K562 (cell line): ENCODE data around the gene RIOK3. TPM values are rescaled to one million over a fixed set of nuclear protein-coding genes. Genes with fewer than 3 reads are reported as not detected.

Source experiments
- ATAC-seq: fragments of 200-7000 bp; cut with Tn5 transposase; 3 replicates; pipeline ENCODE4 v1.9.1; 2020; ENCODE audit warnings: moderate library complexity
- BruUV-seq: library from RNA; stranded (reverse); fragments of 400-500 nt; replicated peaks from 2 replicates; lab custom pipeline; 2021; lab: Mats Ljungman, UMichigan
- CTCF ChIA-PET: fragments of 300-600 bp; formaldehyde crosslinking; extraction: SDS; loops from one replicate; lab custom pipeline; 2021; ENCODE audit warnings: low intra/inter-chr PET ratio; lab: Yijun Ruan, JAX
- POLR2A ChIA-PET: fragments of 300-600, 350-650 bp; sonication (Branson Sonifier 250); formaldehyde crosslinking; extraction: SDS; loops from one replicate; lab custom pipeline; 2021; ENCODE audit warnings: antibody characterized with exemption, inconsistent platforms; lab: Yijun Ruan, JAX
- DNase-seq, 4 experiments: peaks; one replicate each; pipeline versions ENCODE4 v3.0.0 to v3.0.0-alpha.2; 2011 to 2018; ENCODE audit warnings: low spot score in 3 of 4, mixed read lengths in 3 of 4; ENCODE audit errors: extremely low read depth in 1 of 4
- FAIRE-seq: peaks from 2 replicates; lab custom pipeline; 2011; peaks lifted over from hg19 to GRCh38; lab: Jason Lieb, UNC
- H2AFZ ChIP-seq: 2 replicates; pipeline ENCODE4 v1.6.0; 2011; ENCODE audit warnings: low read depth, low read length, control low read depth, inconsistent platforms
- H3K27ac ChIP-seq: fragments of 200-600 bp; 3 replicates; pipeline ENCODE4 v1.8.0; 2011; ENCODE audit warnings: low read depth, mild to moderate bottlenecking, control low read depth, inconsistent platforms, low read length, moderate library complexity, mixed read lengths; ENCODE audit errors: extremely low read depth
- H3K27me3 ChIP-seq, 2 experiments: fragments of 300-600 bp in 1 of 2; 2 replicates in 1 of 2; 3 replicates in 1 of 2; pipeline versions ENCODE4 v1.6.0 to v1.8.0; 2011; ENCODE audit warnings: inconsistent platforms in 2 of 2, low read length in 2 of 2, mild to moderate bottlenecking in 1 of 2, mixed read lengths in 1 of 2, moderate library complexity in 1 of 2; ENCODE audit not compliant: control insufficient read depth in 2 of 2, insufficient read depth in 2 of 2
- H3K36me3 ChIP-seq: fragments of 300-600 bp; 3 replicates; pipeline ENCODE4 v1.8.0; 2011; ENCODE audit warnings: mild to moderate bottlenecking, low read length, inconsistent platforms; ENCODE audit not compliant: control insufficient read depth, insufficient read depth
- H3K4me1 ChIP-seq, 2 experiments: fragments of 200-600 bp in 1 of 2; replicated peaks in 1 of 2; 2 replicates in 1 of 2; 3 replicates in 1 of 2; pipeline versions ENCODE4 v1.5.1 to v1.8.0; 2011; ENCODE audit warnings: inconsistent platforms in 2 of 2, low read length in 2 of 2, mild to moderate bottlenecking in 1 of 2, mixed read lengths in 1 of 2, moderate library complexity in 1 of 2; ENCODE audit not compliant: control insufficient read depth in 2 of 2, insufficient read depth in 2 of 2
- H3K4me2 ChIP-seq: 2 replicates; pipeline ENCODE4 v1.6.1; 2011; ENCODE audit warnings: low read length, control low read depth, inconsistent platforms, mixed read lengths; ENCODE audit not compliant: insufficient read depth
- H3K4me3 ChIP-seq: fragments of 200-600 bp; sonication (generic), shearing (Covaris generic); 2 replicates; pipeline ENCODE4 v1.5.1; 2016; ENCODE audit warnings: control low read depth, inconsistent platforms
- H3K79me2 ChIP-seq: fragments of 200-600 bp; 3 replicates; pipeline ENCODE4 v1.8.0; 2011; ENCODE audit warnings: low read length, inconsistent platforms; ENCODE audit not compliant: control insufficient read depth, insufficient read depth
- H3K9ac ChIP-seq, 2 experiments: 2 replicates each; pipeline versions ENCODE4 v1.6.0 to v1.6.1; 2011; ENCODE audit warnings: low read depth in 2 of 2, low read length in 2 of 2, control low read depth in 1 of 2, inconsistent platforms in 1 of 2, mild to moderate bottlenecking in 1 of 2, mixed read lengths in 1 of 2; ENCODE audit not compliant: insufficient read depth in 1 of 2
- H3K9me1 ChIP-seq: one replicate; pipeline ENCODE4 v1.6.0; 2011; ENCODE audit warnings: inconsistent platforms, mild to moderate bottlenecking, low read length, moderate library complexity; ENCODE audit not compliant: control insufficient read depth, insufficient read depth
- H3K9me3 ChIP-seq: replicated peaks from 2 replicates; pipeline ENCODE4 v1.5.1; 2011; ENCODE audit warnings: low read depth, low read length, inconsistent platforms; ENCODE audit not compliant: control insufficient read depth, insufficient read depth
- H4K20me1 ChIP-seq: replicated peaks from 2 replicates; pipeline ENCODE4 v1.6.1; 2011; ENCODE audit warnings: low read length, inconsistent platforms, mixed read lengths; ENCODE audit not compliant: control insufficient read depth, insufficient read depth
- ARID3B ChIP-seq: fragments of 250-450 bp; sonication (Bioruptor Pico); IDR thresholded peaks from 2 replicates; pipeline ENCODE4 v1.4.0; 2020; ENCODE audit warnings: borderline replicate concordance
- ATF4 ChIP-seq: fragments of 450-650 bp; formaldehyde crosslinking; IDR thresholded peaks from 2 replicates; pipeline ENCODE4 v1.4.0; 2022; ENCODE audit warnings: mild to moderate bottlenecking, moderate library complexity
- CAMTA2 ChIP-seq: fragments of 250-450 bp; sonication (Bioruptor Pico); conservative IDR thresholded peaks from 2 replicates; pipeline ENCODE4 v1.5.1; 2022
- CHCHD3 ChIP-seq: fragments of 250-450 bp; sonication (Bioruptor Pico); IDR thresholded peaks from 2 replicates; pipeline ENCODE4 v2.1.2; 2022; ENCODE audit warnings: mild to moderate bottlenecking
- CTBP1 ChIP-seq: fragments of 450-650 bp; IDR thresholded peaks from 2 replicates; pipeline ENCODE4 v1.6.1; 2016; ENCODE audit warnings: borderline replicate concordance
- E4F1 ChIP-seq: fragments of 250-450 bp; sonication (Bioruptor Pico); IDR thresholded peaks from 2 replicates; pipeline ENCODE4 v1.5.0; 2021; ENCODE audit warnings: mild to moderate bottlenecking, borderline replicate concordance
- IRF1 ChIP-seq: sonication (generic); formaldehyde crosslinking; IDR thresholded peaks from 2 replicates; pipeline ENCODE4 v1.8.0; 2022; ENCODE audit warnings: missing genetic modification reagents, mild to moderate bottlenecking, borderline replicate concordance
- MCM2 ChIP-seq: fragments of 450-650 bp; IDR thresholded peaks from 2 replicates; pipeline ENCODE4 v1.6.1; 2017; ENCODE audit warnings: low read depth, mild to moderate bottlenecking
- RB1 ChIP-seq: fragments of 450-650 bp; IDR thresholded peaks from 2 replicates; pipeline ENCODE4 v1.6.1; 2017; ENCODE audit warnings: low read depth, mild to moderate bottlenecking
- RBM15 ChIP-seq: fragments of 200-400 bp; formaldehyde crosslinking; IDR thresholded peaks from 2 replicates; pipeline ENCODE4 v1.6.1; 2018; ENCODE audit warnings: mild to moderate bottlenecking, low read length, moderate library complexity; ENCODE audit not compliant: insufficient read depth
- SMAD2 ChIP-seq: fragments of 150-350 bp; IDR thresholded peaks from 2 replicates; pipeline ENCODE4 v1.6.1; 2014; ENCODE audit warnings: low read depth, mild to moderate bottlenecking, low read length
- SRSF9 ChIP-seq: fragments of 200-400 bp; formaldehyde crosslinking; IDR thresholded peaks from 2 replicates; pipeline ENCODE4 v1.6.1; 2017; ENCODE audit warnings: low read depth, low read length, borderline replicate concordance
- STAT5B ChIP-seq: fragments of 250-450 bp; sonication (Bioruptor Pico); IDR thresholded peaks from 2 replicates; pipeline ENCODE4 v1.8.0; 2021; ENCODE audit warnings: mild to moderate bottlenecking, inconsistent platforms
- TRIM28 ChIP-seq: fragments of 450-650 bp; IDR thresholded peaks from 2 replicates; pipeline ENCODE4 v1.6.1; 2017
- XRCC5 ChIP-seq: fragments of 200-400 bp; formaldehyde crosslinking; IDR thresholded peaks from 2 replicates; pipeline ENCODE4 v1.6.1; 2017; ENCODE audit warnings: low read depth, mild to moderate bottlenecking, low read length
- ZC3H11A ChIP-seq: IDR thresholded peaks from 2 replicates; pipeline ENCODE4 v1.6.1; 2012; ENCODE audit warnings: low read depth, low read length, improper control_type of control experiment
- ZNF212 ChIP-seq: fragments of 450-650 bp; formaldehyde crosslinking; IDR thresholded peaks from 2 replicates; pipeline ENCODE4 v1.4.0; 2020; ENCODE audit warnings: mild to moderate bottlenecking
- WGBS: fragments of 100-300 bp; shearing (Covaris generic); methylation state at CpG from one replicate; pipeline ENCODE4 v1.1.6; 2016; ENCODE audit warnings: low coverage, mixed read lengths; ENCODE audit not compliant: insufficient coverage; ENCODE audit errors: missing lambda C conversion rate; 5-methylcytosine and 5-hydroxymethylcytosine counted together
- in situ Hi-C: fragments of 300-500 bp; cut with MboI; formaldehyde crosslinking; loops from 4 replicates; pipeline ENCODE4 v1.15.0; 2018; ENCODE audit warnings: inconsistent platforms, mixed read lengths
- intact Hi-C: fragments of 100-400 bp; cut with micrococcal nuclease; formaldehyde crosslinking; loops from 2 replicates; pipeline ENCODE4 v1.14.2; 2022
- polyA plus RNA-seq, 8 experiments: library from polyadenylated mRNA; depleted of rRNA in 4 of 8; stranded (reverse) in 5 of 8; unstranded in 3 of 8; fragments of >200 nt; fragmentation: Nextera tagmentation in 2 of 8; fragmentation: Illumina TruSeq in 1 of 8; extraction: Ambion mirVana in 2 of 8; extraction: Trizol in 1 of 8; gene quantifications; 2 replicates each; pipeline versions ENCODE4 v1.2.1 to v1.2.3, GENCODE V29; 2011 to 2014; ENCODE audit warnings: inconsistent platforms in 1 of 8, missing spikeins in 1 of 8
- total RNA-seq, 7 experiments: library from RNA; depleted of rRNA in 6 of 7; stranded (reverse); fragments of >200 nt in 6 of 7; fragmentation: Illumina TruSeq in 2 of 7; extraction: Trizol in 2 of 7; gene quantifications; 2 replicates each; pipeline versions ENCODE4 v1.2.1 to v1.2.3, GENCODE V29; 2011 to 2021; ENCODE audit warnings: low replicate concordance in 1 of 7

Gene RIOK3
- total and polyA plus RNA-seq, 9 of the 15 experiments (the other 6 are each of a cell fraction or from before 2014, with no cell fraction given): 21.4 to 89.5 (median 62.9) TPM

- TF ChIP-seq ARID3B (CRISPR knock-in tag): no peak
- TF ChIP-seq STAT5B (CRISPR knock-in tag): no peak
- TF ChIP-seq E4F1 (CRISPR knock-in tag): no peak
- TF ChIP-seq, all 486 proteins: peak for 9
These were observed 50.9 kb downstream of the RIOK3 start (continued) for GRCh38 chr18:23503963-23504344.

GRCh38 chr18:23504720-23505119 lies 51.6 kb downstream of the RIOK3 start:
- Histone ChIP-seq H3K36me3 (peaks cover 33% of the 10 kb centered on the region), H3K9me1 (peaks cover 3% of the 10 kb centered on the region), H3K9ac (peak overlapping the region; percentile 60 to 84; a peak in 2 of 4 replicates), H3K27me3 (no peaks in the 10 kb centered on the region), H3K4me3 (peak overlapping the region; percentile 84), H3K4me1 (peaks cover 15 to 17% of the 10 kb centered on the region in 2 experiments; a peak in 4 of 5 replicates), H2AFZ (no peak overlapping the region), H4K20me1 (0 out of 2 replicates have a peak, but pooled peaks cover 3% of the 10 kb centered on the region), H3K27ac (no peak overlapping the region), H3K9me3 (no peaks in the 10 kb centered on the region), H3K79me2 (peaks cover 18% of the 10 kb centered on the region), H3K4me2 (peak overlapping the region; percentile 89)
- POLR2A ChIA-PET: interaction anchor here (0.8 to 1.6 kb wide), 2 partner anchors 12 to 81 kb away, joined by 3 to 5 read pairs; no protein-coding TSS in a partner anchor
- no TSS peak for BruUV-seq
- 32% methylated on average over 3 of the region's 3 CpGs for WGBS
- in situ Hi-C loops: loop anchor here (10.0 kb wide), 1 partner anchor 210 kb away; no protein-coding TSS in a partner anchor
- DNase-seq: no peak
- CTCF ChIA-PET: interaction anchor here (0.5 to 1.4 kb wide), 2 partner anchors 373 to 575 kb away, joined by 3 to 5 read pairs; no protein-coding TSS in a partner anchor
- ATAC-seq: no peak
- FAIRE-seq: no peak
- intact Hi-C loops: loop anchor here (5.0 to 10.0 kb wide), 5 partner anchors 270 to 707 kb away; partner anchors contain the start of gene CABLES1
- TF ChIP-seq ATF4 (no peak), RBM15 (no peak), IRF1 (CRISPR knock-in tag) (no peak), RB1 (no peak), TRIM28 (no peak), ZNF212 (no peak), SMAD2 (no peak), XRCC5 (no peak), SRSF9 (no peak), ZC3H11A (no peak), CAMTA2 (CRISPR knock-in tag) (no peak), CTBP1 (no peak), MCM2 (no peak), CHCHD3 (CRISPR knock-in tag) (no peak)
